Mesodermal cell (in vitro differentiated cells): ENCODE results near the gene TMCC1.
"Not testable (repeated sequence)": the region's sequence is repeated elsewhere in the genome, so short reads cannot be mapped to it uniquely, and the experiment has no call there.

ENCODE experiments used
- H3K27ac ChIP-seq: 2 replicates; pipeline ENCODE4 v1.7.0; 2013; ENCODE audit warnings: mild to moderate bottlenecking, low read depth, low read length, moderate library complexity; ENCODE audit not compliant: severe bottlenecking
- H3K36me3 ChIP-seq: 2 replicates; pipeline ENCODE4 v1.7.1; 2013; ENCODE audit warnings: mild to moderate bottlenecking, low read length, moderate library complexity; ENCODE audit not compliant: control insufficient read depth, insufficient read depth
- H3K4me1 ChIP-seq: one replicate; pipeline ENCODE4 v1.7.1; 2013; ENCODE audit warnings: mild to moderate bottlenecking, low read length; ENCODE audit not compliant: insufficient read depth, control insufficient read depth, poor library complexity, severe bottlenecking
- H3K4me3 ChIP-seq: 2 replicates; pipeline ENCODE4 v1.7.0; 2013; ENCODE audit warnings: low read length, control low read depth, mild to moderate bottlenecking; ENCODE audit not compliant: insufficient read depth, poor library complexity, severe bottlenecking; ENCODE audit errors: extremely low read depth
- H3K9me3 ChIP-seq: 2 replicates; pipeline ENCODE4 v1.7.1; 2013; ENCODE audit warnings: mild to moderate bottlenecking, low read length, moderate library complexity; ENCODE audit not compliant: control insufficient read depth
- WGBS, 2 experiments: methylation state at CpG; one replicate each; pipeline ENCODE4 v1.1.5; 2013; ENCODE audit warnings: missing lambda C conversion rate in 2 of 2; ENCODE audit not compliant: insufficient coverage in 2 of 2; 5-methylcytosine and 5-hydroxymethylcytosine counted together

Gene TMCC1

DNA sequence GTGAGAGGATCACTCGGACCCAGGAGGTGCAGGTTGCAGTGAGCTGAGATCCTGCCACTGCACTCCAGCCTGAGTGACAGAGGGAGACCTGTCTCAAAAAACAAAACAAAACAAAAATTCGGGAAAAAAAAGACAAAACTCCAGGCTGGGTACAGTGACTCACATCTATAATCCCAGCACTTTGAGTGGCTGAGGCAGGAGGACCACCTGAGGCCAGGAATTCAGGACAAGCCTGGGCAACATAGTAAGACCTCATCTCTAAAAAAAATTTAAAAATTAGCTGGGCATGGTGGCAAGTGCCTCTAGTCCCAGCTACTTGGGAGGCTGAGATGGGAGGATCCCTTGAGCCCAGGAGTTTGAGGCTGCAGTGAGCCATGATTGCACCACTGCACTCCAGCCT is 142.4 kb downstream of the TMCC1 start:
- not testable (repeated sequence) for H3K4me1 ChIP-seq, H3K36me3 ChIP-seq, H3K9me3 ChIP-seq, H3K4me3 ChIP-seq, H3K27ac ChIP-seq
- 72 to 93% methylated on average over 2 of the region's 2 CpGs for WGBS, 2 experiments

DNA sequence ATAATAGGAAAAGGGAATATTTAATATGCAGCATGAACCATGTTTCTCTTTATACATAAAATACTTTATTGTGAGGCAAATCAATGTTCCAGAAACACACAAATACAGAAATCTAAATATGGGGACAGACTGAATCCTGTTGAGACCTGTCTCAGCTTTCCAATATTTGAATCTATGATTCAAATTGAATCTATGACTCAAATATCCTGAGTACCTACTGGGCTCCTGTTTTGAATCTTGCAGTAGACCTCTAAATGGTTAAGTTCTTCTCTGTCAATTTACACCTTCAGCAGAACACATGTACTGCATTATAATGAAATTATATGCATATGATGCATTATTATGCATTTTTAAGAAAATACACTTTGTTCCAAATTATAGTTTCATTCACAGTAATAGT is 143.8 kb downstream of the TMCC1 start:
- H3K4me3 ChIP-seq = no peak overlapping the region
- H3K27ac ChIP-seq = no peak overlapping the region
- H3K9me3 ChIP-seq = peaks cover 7% of the 10 kb centered on the region
- H3K4me1 ChIP-seq = no peaks in the 10 kb centered on the region
- no peaks in the 10 kb centered on the region for H3K36me3 ChIP-seq

DNA sequence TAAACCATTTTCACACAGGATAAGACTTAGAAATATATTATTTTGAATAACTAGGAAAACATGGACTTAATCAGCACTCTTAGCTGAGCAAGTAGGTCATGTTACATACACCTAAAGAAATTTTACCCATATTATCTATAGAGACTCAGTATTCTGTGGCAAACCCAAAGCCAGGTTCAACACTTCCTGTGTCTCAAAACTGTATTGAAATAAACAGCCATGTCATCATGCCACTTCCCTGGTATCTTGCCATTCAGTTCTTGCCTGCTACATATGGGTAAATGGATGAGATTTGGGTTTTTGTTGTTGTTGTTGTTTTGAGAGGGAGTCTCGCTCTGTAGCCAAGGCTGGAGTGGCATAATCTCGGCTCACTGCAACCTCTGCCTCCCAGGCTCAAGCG is 145.5 kb downstream of the TMCC1 start:
- Histone ChIP-seq H3K4me3 (no peak overlapping the region), H3K9me3 (peaks cover 5% of the 10 kb centered on the region)
- WGBS, 2 experiments = 96 to 100% methylated on average over 3 of the region's 3 CpGs

DNA sequence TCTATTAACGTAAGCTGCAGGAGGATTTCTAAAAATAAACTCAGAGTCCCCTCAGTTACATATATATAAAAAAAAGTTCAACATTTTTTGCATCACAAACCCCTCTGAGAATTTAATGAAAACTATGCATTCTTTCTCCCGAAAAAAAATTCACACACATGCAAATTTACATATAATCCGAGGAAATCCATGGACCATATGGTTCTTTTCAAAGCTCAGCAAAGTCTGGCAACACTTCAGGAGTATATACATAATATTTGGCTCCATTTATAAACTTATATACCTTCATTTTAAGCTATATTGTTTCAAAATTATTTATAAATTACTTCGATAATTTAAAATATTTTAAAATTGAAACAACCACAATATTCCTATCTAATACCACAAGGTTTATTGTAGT is 146.4 kb downstream of the TMCC1 start:
- Histone ChIP-seq H3K4me3 (no peak overlapping the region), H3K9me3 (no peaks in the 10 kb centered on the region), H3K27ac (no peak overlapping the region), H3K36me3 (no peaks in the 10 kb centered on the region), H3K4me1 (no peaks in the 10 kb centered on the region)
- WGBS, 2 experiments = 86 to 88% methylated on average over 1 to 2 of the region's 4 CpGs

More for the DNA sequence above, 145.5 kb downstream of the TMCC1 start:
- H3K36me3 ChIP-seq = no peaks in the 10 kb centered on the region
- H3K4me1 ChIP-seq = no peaks in the 10 kb centered on the region
- no peak overlapping the region for H3K27ac ChIP-seq

DNA sequence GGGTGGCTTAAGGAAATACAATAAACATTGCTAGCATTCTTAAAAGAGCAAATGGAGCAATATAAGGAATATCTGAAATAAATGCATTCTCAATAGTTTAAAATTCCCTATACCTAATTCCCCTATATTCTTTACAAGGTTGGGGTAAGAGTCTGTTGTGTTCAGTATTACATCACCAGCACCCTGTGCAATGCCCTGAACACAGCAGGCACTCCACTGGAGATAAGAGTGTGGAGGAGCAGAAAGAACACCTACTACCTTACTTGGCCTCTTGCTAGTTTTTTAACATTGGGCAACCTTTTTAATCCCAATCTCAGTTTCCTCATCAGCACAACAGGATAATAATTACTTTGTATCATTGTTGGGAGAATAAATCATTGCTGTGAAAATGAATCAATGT is 146.9 kb downstream of the TMCC1 start:
- Histone ChIP-seq H3K4me3 (no peak overlapping the region), H3K36me3 (no peaks in the 10 kb centered on the region), H3K27ac (no peak overlapping the region)

DNA sequence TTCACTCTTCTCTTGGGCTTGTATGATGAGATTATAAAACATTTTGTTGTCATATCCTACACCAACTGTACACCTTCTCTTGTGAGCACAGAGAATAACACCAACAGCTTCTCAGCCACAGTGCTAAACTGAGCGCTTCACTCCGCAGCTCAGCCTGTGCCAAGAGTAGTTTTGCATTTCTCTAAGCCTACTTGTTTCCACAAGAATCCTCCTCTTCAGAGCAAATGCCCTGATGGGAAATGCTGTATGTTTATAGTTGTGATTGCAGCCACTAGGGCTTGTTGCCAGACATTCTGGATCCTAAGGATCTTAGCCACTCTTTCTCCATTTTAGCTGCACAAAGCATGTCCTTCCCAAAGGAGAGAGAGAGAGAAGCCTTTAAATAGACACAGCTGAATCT is 148.3 kb downstream of the TMCC1 start:
- WGBS, 2 experiments = 100% methylated on average over 1 of the region's 2 CpGs; no CpG with 5 or more reads in 1 of the 2 experiments
- Histone ChIP-seq H3K27ac (no peak overlapping the region), H3K9me3 (no peaks in the 10 kb centered on the region), H3K36me3 (no peaks in the 10 kb centered on the region), H3K4me3 (no peak overlapping the region), H3K4me1 (no peaks in the 10 kb centered on the region)

More for the DNA sequence above, 146.9 kb downstream of the TMCC1 start:
- no peaks in the 10 kb centered on the region for H3K9me3 ChIP-seq
- no peaks in the 10 kb centered on the region for H3K4me1 ChIP-seq

DNA sequence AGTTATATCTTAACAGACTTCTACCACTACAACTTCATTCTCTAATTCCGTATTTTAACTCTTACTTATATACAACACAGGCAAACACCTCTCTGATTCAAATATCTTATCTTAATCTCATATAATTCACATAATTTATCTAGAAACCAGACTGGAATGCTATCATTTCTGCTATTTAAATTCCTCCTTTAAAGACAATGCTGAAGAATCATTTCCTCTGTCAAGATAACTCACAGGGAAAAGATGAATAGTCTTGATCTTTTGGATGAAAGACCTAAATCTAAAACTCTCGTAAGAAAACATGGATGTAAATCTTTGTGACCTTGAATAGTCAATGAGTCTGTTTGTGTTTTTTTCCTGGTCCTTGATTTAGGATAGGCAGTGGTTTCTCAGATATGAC is 151.7 kb downstream of the TMCC1 start:
- Histone ChIP-seq H3K4me3 (no peak overlapping the region), H3K27ac (no peak overlapping the region), H3K9me3 (no peaks in the 10 kb centered on the region), H3K36me3 (peaks cover 3% of the 10 kb centered on the region), H3K4me1 (no peaks in the 10 kb centered on the region)
- 88 to 100% methylated on average over 1 to 2 of the region's 2 CpGs for WGBS, 2 experiments

DNA sequence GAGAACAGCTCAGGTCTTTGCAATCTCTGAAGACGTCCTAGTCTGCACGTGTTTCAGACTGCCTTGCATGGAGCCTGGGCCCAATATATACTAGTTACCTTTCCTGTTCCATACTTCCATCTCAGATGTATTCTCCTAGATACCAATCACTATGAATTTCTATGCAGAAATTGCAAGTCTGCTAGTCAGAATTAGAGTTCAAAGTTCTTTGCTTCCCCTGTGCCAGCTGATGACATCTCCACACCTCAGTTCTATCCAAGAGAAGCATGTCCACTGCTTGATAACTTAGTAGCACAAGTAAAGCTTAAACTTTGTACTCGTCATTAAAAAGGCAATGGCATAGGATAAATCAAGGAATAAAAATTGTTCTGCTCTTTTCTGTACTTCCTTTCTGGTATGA is 153.4 kb downstream of the TMCC1 start:
- no peak overlapping the region for H3K4me3 ChIP-seq
- no peaks in the 10 kb centered on the region for H3K9me3 ChIP-seq
- H3K4me1 ChIP-seq = no peaks in the 10 kb centered on the region
- peaks cover 3% of the 10 kb centered on the region for H3K36me3 ChIP-seq
- no peak overlapping the region for H3K27ac ChIP-seq
- WGBS, 2 experiments = 80 to 94% methylated on average over 2 of the region's 3 CpGs

DNA sequence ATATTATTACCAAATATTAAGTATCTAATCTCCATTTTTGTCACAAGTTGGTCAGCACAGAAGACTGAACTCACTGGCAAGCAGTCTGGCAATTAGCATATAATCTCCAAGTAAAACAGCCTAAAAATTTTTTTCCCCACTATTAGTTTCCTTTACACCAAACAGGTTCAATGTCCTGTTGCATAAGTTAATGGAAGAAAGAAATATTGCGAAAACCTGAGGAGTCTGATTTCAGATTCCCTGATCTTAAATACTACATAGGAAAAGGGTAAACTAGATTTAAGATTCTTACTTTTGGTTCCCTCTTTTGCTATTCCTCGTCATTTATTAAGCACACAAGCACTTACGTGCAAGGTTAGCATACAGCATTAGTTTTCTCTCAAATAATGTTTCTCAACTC is 153.9 kb downstream of the TMCC1 start:
- Histone ChIP-seq H3K4me1 (no peaks in the 10 kb centered on the region), H3K27ac (no peak overlapping the region), H3K4me3 (no peak overlapping the region), H3K9me3 (no peaks in the 10 kb centered on the region), H3K36me3 (peaks cover 3% of the 10 kb centered on the region)
- 88 to 96% methylated on average over 2 of the region's 3 CpGs for WGBS, 2 experiments

DNA sequence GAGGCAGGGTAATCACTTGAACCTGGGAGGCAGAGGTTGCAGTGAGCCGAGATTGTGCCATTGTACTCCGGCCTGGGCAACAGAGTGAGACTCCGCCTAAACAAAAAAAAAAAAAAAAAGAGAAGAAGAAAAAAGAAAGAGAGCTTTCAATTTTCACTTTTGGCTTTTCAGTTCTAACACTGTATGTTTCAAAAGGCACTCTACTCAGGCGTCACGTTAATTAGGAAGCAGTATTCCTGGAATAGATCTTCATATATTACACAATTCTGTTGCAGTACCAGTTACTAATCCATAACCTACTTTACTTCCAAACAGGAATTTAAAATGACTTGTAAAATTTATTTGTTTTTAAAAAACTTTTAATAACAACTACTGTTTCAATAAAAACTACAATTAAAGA is 155.3 kb downstream of the TMCC1 start:
- Histone ChIP-seq H3K27ac (no peak overlapping the region), H3K9me3 (no peaks in the 10 kb centered on the region), H3K4me1 (no peaks in the 10 kb centered on the region), H3K4me3 (no peak overlapping the region), H3K36me3 (peaks cover 3% of the 10 kb centered on the region)
- WGBS, 2 experiments = 93 to 100% methylated on average over 1 to 3 of the region's 5 CpGs

DNA sequence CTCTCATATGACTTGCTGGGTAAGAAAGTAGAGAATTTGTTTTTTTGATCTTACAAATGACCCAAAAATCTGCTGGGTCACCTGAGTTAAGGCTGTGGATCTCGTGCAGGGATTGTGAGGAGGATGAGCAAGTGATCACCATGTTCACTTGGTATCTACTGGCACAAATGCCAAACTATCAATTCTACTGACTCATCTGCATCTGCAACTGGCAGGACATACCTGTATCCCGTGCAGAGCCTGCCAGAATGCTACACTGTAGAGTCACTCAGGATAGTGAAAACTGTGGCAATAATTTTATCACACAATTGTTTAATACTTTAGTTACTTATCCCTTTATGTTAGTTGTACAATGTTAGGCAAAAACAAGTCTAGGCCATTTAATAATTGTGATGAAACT is 157.4 kb downstream of the TMCC1 start:
- H3K4me3 ChIP-seq = no peak overlapping the region
- no peaks in the 10 kb centered on the region for H3K4me1 ChIP-seq
- peaks cover 3% of the 10 kb centered on the region for H3K36me3 ChIP-seq
- WGBS, 2 experiments = 86 to 100% methylated on average over 1 of the region's 2 CpGs
- H3K9me3 ChIP-seq = no peaks in the 10 kb centered on the region
- H3K27ac ChIP-seq = no peak overlapping the region

DNA sequence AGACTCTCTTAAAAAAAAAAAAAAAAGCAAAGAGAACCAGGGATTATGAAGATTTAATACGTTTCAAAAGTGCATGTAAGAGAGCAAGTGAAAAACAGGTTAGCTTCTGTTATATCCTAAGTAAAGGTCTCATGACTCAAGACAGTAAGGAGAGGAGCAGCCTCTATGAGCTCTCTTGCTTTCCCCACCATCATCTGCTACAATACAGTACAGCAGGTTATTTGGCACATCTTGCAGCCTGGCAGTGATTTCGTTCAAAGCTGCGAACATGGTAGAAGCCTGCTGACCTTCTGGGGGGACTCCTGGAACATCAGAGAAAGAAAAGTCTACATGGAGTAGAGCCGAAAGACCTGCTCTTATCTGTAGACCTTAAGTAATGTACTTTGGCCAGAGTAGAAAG is 157.9 kb downstream of the TMCC1 start:
- Histone ChIP-seq H3K9me3 (no peaks in the 10 kb centered on the region), H3K36me3 (peaks cover 3% of the 10 kb centered on the region), H3K4me1 (no peaks in the 10 kb centered on the region), H3K27ac (no peak overlapping the region), H3K4me3 (no peak overlapping the region)
- WGBS, 2 experiments = 92 to 100% methylated on average over 2 of the region's 4 CpGs
